Measurements from ENCODE around the gene TSNAX.

DNA sequence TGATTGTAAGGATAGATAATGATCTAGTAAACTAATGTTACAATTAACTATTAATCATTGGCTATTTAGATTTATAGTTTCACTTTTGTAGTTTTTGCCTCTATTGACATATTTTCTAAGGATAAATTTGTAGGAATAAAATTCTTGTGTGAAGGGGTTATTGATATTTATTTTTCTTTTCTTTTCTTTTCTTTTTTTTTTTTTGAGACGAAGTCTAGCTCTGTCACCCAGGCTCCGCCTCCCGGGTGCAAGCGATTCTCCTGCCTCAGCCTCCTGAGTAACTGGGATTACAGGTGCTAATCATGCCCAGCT lies 74.2 kb downstream of the TSNAX start:
- TF ChIP-seq POLR2A (IDR thresholded peaks at IDR 0.05; ENCODE audit: low read depth, low read length), result no peak
- TF ChIP-seq, protein P1, sequence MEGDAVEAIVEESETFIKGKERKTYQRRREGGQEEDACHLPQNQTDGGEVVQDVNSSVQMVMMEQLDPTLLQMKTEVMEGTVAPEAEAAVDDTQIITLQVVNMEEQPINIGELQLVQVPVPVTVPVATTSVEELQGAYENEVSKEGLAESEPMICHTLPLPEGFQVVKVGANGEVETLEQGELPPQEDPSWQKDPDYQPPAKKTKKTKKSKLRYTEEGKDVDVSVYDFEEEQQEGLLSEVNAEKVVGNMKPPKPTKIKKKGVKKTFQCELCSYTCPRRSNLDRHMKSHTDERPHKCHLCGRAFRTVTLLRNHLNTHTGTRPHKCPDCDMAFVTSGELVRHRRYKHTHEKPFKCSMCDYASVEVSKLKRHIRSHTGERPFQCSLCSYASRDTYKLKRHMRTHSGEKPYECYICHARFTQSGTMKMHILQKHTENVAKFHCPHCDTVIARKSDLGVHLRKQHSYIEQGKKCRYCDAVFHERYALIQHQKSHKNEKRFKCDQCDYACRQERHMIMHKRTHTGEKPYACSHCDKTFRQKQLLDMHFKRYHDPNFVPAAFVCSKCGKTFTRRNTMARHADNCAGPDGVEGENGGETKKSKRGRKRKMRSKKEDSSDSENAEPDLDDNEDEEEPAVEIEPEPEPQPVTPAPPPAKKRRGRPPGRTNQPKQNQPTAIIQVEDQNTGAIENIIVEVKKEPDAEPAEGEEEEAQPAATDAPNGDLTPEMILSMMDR (conservative IDR thresholded peaks at IDR 0.05; ENCODE audit: low read depth, low read length), result no peak
- TF ChIP-seq RFX5 (IDR thresholded peaks at IDR 0.05; ENCODE audit: low read depth, low read length), result no peak
- no peak for TF ChIP-seq SMC3 (IDR thresholded peaks at IDR 0.05; ENCODE audit: low read depth, low read length)
- TF ChIP-seq, protein P2, sequence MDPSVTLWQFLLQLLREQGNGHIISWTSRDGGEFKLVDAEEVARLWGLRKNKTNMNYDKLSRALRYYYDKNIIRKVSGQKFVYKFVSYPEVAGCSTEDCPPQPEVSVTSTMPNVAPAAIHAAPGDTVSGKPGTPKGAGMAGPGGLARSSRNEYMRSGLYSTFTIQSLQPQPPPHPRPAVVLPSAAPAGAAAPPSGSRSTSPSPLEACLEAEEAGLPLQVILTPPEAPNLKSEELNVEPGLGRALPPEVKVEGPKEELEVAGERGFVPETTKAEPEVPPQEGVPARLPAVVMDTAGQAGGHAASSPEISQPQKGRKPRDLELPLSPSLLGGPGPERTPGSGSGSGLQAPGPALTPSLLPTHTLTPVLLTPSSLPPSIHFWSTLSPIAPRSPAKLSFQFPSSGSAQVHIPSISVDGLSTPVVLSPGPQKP (IDR thresholded peaks at IDR 0.05; ENCODE audit: borderline replicate concordance, low read depth, low read length), result no peak

Measured in IMR-90 (cell line).